Heart left ventricle (tissue), 16 donors: ENCODE data around the gene GNAT3. TPM values are rescaled to one million over a fixed set of nuclear protein-coding genes. Genes with fewer than 3 reads are reported as not detected.
A peak's percentile ranks its signal among the peaks of the same experiment; 100 is the strongest.

ENCODE experiments used
- ATAC-seq, 4 donors: fragments of 200-7000 bp; cut with Tn5 transposase; one replicate each; pipeline ENCODE4 v1.9.1; 2020 to 2022; ENCODE audit warnings: moderate library complexity in 4 of 4, mild to moderate bottlenecking in 3 of 4, moderate number of reproducible peaks in 1 of 4
- DNase-seq, 5 donors: peaks; one replicate each; pipeline ENCODE4 v3.0.0-alpha.2; 2020
- H3K27ac ChIP-seq, 12 donors: fragments of 200-600 bp; sonication (generic) in 4 of 12; one replicate each; pipeline versions ENCODE4 v1.5.0 to v1.8.0; 2016 to 2022; ENCODE audit warnings: mild to moderate bottlenecking in 2 of 12
- H3K27me3 ChIP-seq, 9 donors: fragments of 200-600 bp; sonication (generic) in 2 of 9; one replicate each; pipeline versions ENCODE4 v1.5.1 to v1.8.0; 2016 to 2022; ENCODE audit warnings: mild to moderate bottlenecking in 3 of 9
- H3K36me3 ChIP-seq, 9 donors: fragments of 200-600 bp; sonication (generic) in 2 of 9; one replicate each; pipeline versions ENCODE4 v1.5.0 to v1.8.0; 2018 to 2022; ENCODE audit warnings: mild to moderate bottlenecking in 2 of 9
- H3K4me1 ChIP-seq, 12 donors: fragments of 200-600 bp; sonication (generic) in 4 of 12; one replicate each; pipeline versions ENCODE4 v1.5.0 to v1.8.0; 2016 to 2022; ENCODE audit warnings: mild to moderate bottlenecking in 3 of 12
- H3K4me3 ChIP-seq, 12 donors: fragments of 200-600 bp; sonication (generic) in 4 of 12; one replicate each; pipeline versions ENCODE4 v1.5.0 to v1.8.0; 2017 to 2022; ENCODE audit warnings: mild to moderate bottlenecking in 9 of 12, moderate library complexity in 4 of 12
- H3K9me3 ChIP-seq, 12 donors: fragments of 200-600 bp; sonication (generic) in 4 of 12; one replicate each; pipeline versions ENCODE4 v1.5.0 to v1.8.0; 2016 to 2022; ENCODE audit warnings: mild to moderate bottlenecking in 1 of 12
- POLR2A ChIP-seq, 2 donors: fragments of 450-650 bp; IDR thresholded peaks; one replicate each; pipeline ENCODE4 v1.6.1; 2017; ENCODE audit warnings: antibody characterized with exemption in 2 of 2, mild to moderate bottlenecking in 2 of 2, moderate library complexity in 2 of 2
- WGBS, 4 donors: extraction: QIAGEN DNeasy Blood & Tissue Kit in 2 of 4; methylation state at CpG; one replicate each; pipeline versions ENCODE4 v1.1.5 to v1.1.7; 2013 to 2018; 5-methylcytosine and 5-hydroxymethylcytosine counted together
- intact Hi-C, 10 donors: fragments of 100-400 bp; cut with DNase I; formaldehyde crosslinking; loops; one replicate each; pipeline versions ENCODE4 v1.11.1 to v1.14.2; 2022
- polyA plus RNA-seq, 2 donors: library from polyadenylated mRNA; stranded (reverse); fragments of 200-250 nt; gene quantifications; one replicate each; pipeline ENCODE4 v1.2.3, GENCODE V29; 2013
- total RNA-seq, 9 donors: library from RNA; depleted of rRNA in 2 of 9; stranded (reverse); fragments of >200 nt in 2 of 9; fragmentation: NEBNext Ultra II Directional in 3 of 9; extraction: Animal tissue kit (Norgen Biotek cat#: 25700) in 3 of 9; gene quantifications; one replicate each; pipeline versions ENCODE4 v1.1.0 to v1.2.4, GENCODE V29; 2016 to 2023
- TF ChIP-seq, protein P1 (sequence below), 12 donors: fragments of 200-600 bp; sonication (generic) in 4 of 12; IDR thresholded peaks; one replicate each; pipeline versions ENCODE4 v1.5.0 to v1.8.0; 2018 to 2022; ENCODE audit warnings: antibody characterized with exemption in 12 of 12, mild to moderate bottlenecking in 5 of 12
- donor health status: ischemic (EF 13 %, LVEDD 7.1; RV severe dilation, severe dysfunction).
- donor health status: healthy with polysubstance abuse.
- donor health status: DM: no; HTN: yes; CAD: no.
- donor health status: DM: no; HTN: no; CAD: no.
- donor health status: ischemic (EF 25% LVEDD 6.9; RV normal size, moderate dysfunction).
- donor health status: ischemic (EF 25% LVEDD 5.7; RV mildly dilated, moderate dysfunction).
- donor health status: healthy.
- donor health status: DM: yes; HTN: yes; CAD: no.
- donor health status: ischemic (EF 35%, LVEDD 5.7; RV mildly dilated, moderate dysfunction).
- donor health status: nonischemic (EF 11% LVEDD 7.7; RV severe dilation, severe dysfunction).
- donor health status: DM: yes; HTN: yes; CAD: no.
- donor health status: PGD.
- donor health status: ischemic (EF 29% LVEDD 5.4; RV normal size, mild dysfunction).
- donor health status: nonischemic (EF 23%, LVEDD 6.1; RV moderate dilation, normal function).

The GNAT3 gene
- total and polyA plus RNA-seq, 11 donors: not detected

DNA sequence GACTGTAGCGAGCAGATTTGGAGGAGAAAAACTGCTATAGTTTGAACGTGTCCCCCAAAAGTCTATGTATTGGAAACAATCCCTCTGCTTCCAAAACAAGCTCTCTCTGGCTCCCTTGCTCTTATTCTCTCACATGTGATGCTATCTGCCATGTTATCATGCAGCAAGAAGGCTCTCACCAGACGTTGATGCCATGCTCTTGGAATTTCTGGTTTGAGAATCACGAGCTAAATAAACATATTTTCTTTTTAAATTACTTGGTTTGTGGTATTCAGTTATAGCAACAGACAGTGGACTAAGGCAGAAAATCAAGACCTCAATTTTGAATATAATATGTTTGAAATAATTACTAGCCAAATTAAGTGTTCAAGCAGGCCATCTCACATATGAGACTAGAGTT, 17.5 kb upstream of the GNAT3 start:
- WGBS, 4 donors: 67 to 86% (median 73%) methylated on average over 4 of the region's 4 CpGs
- TF ChIP-seq POLR2A (IDR thresholded peaks at IDR 0.05): no peak
- TF ChIP-seq, protein P1, sequence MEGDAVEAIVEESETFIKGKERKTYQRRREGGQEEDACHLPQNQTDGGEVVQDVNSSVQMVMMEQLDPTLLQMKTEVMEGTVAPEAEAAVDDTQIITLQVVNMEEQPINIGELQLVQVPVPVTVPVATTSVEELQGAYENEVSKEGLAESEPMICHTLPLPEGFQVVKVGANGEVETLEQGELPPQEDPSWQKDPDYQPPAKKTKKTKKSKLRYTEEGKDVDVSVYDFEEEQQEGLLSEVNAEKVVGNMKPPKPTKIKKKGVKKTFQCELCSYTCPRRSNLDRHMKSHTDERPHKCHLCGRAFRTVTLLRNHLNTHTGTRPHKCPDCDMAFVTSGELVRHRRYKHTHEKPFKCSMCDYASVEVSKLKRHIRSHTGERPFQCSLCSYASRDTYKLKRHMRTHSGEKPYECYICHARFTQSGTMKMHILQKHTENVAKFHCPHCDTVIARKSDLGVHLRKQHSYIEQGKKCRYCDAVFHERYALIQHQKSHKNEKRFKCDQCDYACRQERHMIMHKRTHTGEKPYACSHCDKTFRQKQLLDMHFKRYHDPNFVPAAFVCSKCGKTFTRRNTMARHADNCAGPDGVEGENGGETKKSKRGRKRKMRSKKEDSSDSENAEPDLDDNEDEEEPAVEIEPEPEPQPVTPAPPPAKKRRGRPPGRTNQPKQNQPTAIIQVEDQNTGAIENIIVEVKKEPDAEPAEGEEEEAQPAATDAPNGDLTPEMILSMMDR (IDR thresholded peaks at IDR 0.05): no peak
- H3K27ac ChIP-seq: peak overlapping the region in 1 of 12 donors; percentile 6

GRCh38 chr7:80528689-80529088, 16.8 kb upstream of the GNAT3 start:
- intact Hi-C loops: loop anchor here in 2 of 10 donors (10.0 kb wide), 2 partner anchors 116 to 126 kb away; no protein-coding TSS in a partner anchor

More for the DNA sequence above, 17.5 kb upstream of the GNAT3 start:
- DNase-seq (no peak), ATAC-seq (no peak)
- Histone ChIP-seq H3K4me3 (no peak overlapping the region), H3K9me3 (peaks cover 0 to 7% (median 0%) of the 10 kb centered on the region in 12 donors), H3K36me3 (no peaks in the 10 kb centered on the region), H3K4me1 (peaks cover 0 to 14% (median under 1%) of the 10 kb centered on the region in 12 donors), H3K27me3 (no peaks in the 10 kb centered on the region)
- intact Hi-C loops: loop anchor here in 2 of 10 donors (10.0 kb wide), 2 partner anchors 115 to 125 kb away; no protein-coding TSS in a partner anchor

DNA sequence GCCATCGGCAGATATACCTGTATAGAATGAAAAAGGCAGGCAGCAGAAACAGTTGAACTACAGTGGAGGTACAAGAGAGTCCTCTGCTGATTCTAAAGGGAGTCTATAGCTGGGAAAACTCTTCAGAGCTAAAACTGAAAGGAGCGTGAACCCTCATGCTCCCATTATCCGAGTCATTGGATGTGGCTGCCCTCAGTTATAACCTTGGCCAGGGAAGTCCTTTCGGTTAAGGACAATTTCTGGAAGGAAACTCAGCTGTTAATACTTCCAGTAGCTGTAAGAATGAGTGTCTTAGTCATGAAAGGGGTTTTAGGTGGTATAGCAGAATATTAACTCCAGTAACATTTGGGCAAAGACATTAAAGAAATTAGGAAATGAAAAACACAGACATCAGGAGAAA, 14.6 kb upstream of the GNAT3 start:
- Histone ChIP-seq H3K4me3 (peak overlapping the region in 9 of 12 donors; percentile 15 to 36 (median 29)), H3K9me3 (peaks cover 0 to 6% (median 0%) of the 10 kb centered on the region in 12 donors), H3K4me1 (peaks cover 0 to 14% (median 1%) of the 10 kb centered on the region in 12 donors), H3K36me3 (no peaks in the 10 kb centered on the region), H3K27me3 (no peaks in the 10 kb centered on the region), H3K27ac (peak overlapping the region in 9 of 12 donors; percentile 3 to 67 (median 19))
- ATAC-seq (peak in 2 of 4 donors; percentile 18 to 53), DNase-seq (no peak)
- 55 to 73% (median 65%) methylated on average over 4 of the region's 4 CpGs for WGBS, 4 donors
- intact Hi-C loops: loop anchor here in 2 of 10 donors (10.0 kb wide), 2 partner anchors 118 to 128 kb away; no protein-coding TSS in a partner anchor
- TF ChIP-seq POLR2A (IDR thresholded peaks at IDR 0.05): no peak

More at GRCh38 chr7:80528689-80529088, 16.8 kb upstream of the GNAT3 start:
- 86 to 93% (median 91%) methylated on average over 1 to 2 of the region's 2 CpGs; no CpG with 5 or more reads in 1 of the 4 donors for WGBS, 4 donors
- TF ChIP-seq, protein P1 (IDR thresholded peaks at IDR 0.05): no peak
- TF ChIP-seq POLR2A (IDR thresholded peaks at IDR 0.05): no peak
- no peak overlapping the region for H3K27ac ChIP-seq
- H3K9me3 ChIP-seq: peaks cover 0 to 7% (median 0%) of the 10 kb centered on the region in 12 donors
- H3K36me3 ChIP-seq: no peaks in the 10 kb centered on the region
- peaks cover 0 to 14% (median 1%) of the 10 kb centered on the region in 12 donors for H3K4me1 ChIP-seq
- no peak for ATAC-seq
- no peak overlapping the region for H3K4me3 ChIP-seq
- DNase-seq: peak in 1 of 5 donors; percentile 51
- H3K27me3 ChIP-seq: no peaks in the 10 kb centered on the region

- no peak for TF ChIP-seq POLR2A (IDR thresholded peaks at IDR 0.05)
- TF ChIP-seq, protein P1 (IDR thresholded peaks at IDR 0.05): no peak
- Histone ChIP-seq H3K27ac (peak overlapping the region in 10 of 12 donors; percentile 27 to 67 (median 46)), H3K4me1 (peaks cover 0 to 9% (median 0%) of the 10 kb centered on the region in 12 donors), H3K36me3 (no peaks in the 10 kb centered on the region), H3K9me3 (no peaks in the 10 kb centered on the region), H3K27me3 (no peaks in the 10 kb centered on the region), H3K4me3 (peak overlapping the region in 9 of 12 donors; percentile 16 to 36 (median 33))
- 62 to 79% (median 69%) methylated on average over 9 of the region's 9 CpGs for WGBS, 4 donors
- intact Hi-C loops: loop anchor here in 2 of 10 donors (10.0 kb wide), 2 partner anchors 120 to 130 kb away; no protein-coding TSS in a partner anchor
- ATAC-seq (peak in 1 of 4 donors; percentile 36), DNase-seq (peak in 1 of 5 donors; percentile 39)
Measured at GRCh38 chr7:80524693-80525092, 12.8 kb upstream of the GNAT3 start.
